ENCODE data around the gene RAB6B.

Gene RAB6B

GRCh38 chr3:133881492-133881891 lies 14.2 kb downstream of the RAB6B start:
- DNase-seq (ENCODE audit: extremely low read depth, low read depth) = no peak
- no peak for TF ChIP-seq CTCF (IDR thresholded peaks at IDR 0.05; ENCODE audit: low read depth, low read length)

- DNase-seq (ENCODE audit: extremely low read depth, low read depth) = no peak
- no peak for TF ChIP-seq CTCF (IDR thresholded peaks at IDR 0.05; ENCODE audit: low read depth, low read length)
These were observed 14.7 kb downstream of the RAB6B start for GRCh38 chr3:133880886-133881455.

- TF ChIP-seq CTCF (IDR thresholded peaks at IDR 0.05; ENCODE audit: low read depth, low read length) = no peak
- no peak for DNase-seq (ENCODE audit: extremely low read depth, low read depth)
These were observed 15.4 kb downstream of the RAB6B start for GRCh38 chr3:133880287-133880686.

GRCh38 chr3:133878518-133878917 lies 17.2 kb downstream of the RAB6B start:
- TF ChIP-seq CTCF (IDR thresholded peaks at IDR 0.05; ENCODE audit: low read depth, low read length) = no peak
- no peak for DNase-seq (ENCODE audit: extremely low read depth, low read depth)

- no peak for DNase-seq (ENCODE audit: extremely low read depth, low read depth)
These were observed 18.5 kb downstream of the RAB6B start for GRCh38 chr3:133877221-133877620.

GRCh38 chr3:133874761-133875438 lies 20.8 kb downstream of the RAB6B start:
- TF ChIP-seq CTCF (IDR thresholded peaks at IDR 0.05; ENCODE audit: low read depth, low read length) = no peak
- DNase-seq (ENCODE audit: extremely low read depth, low read depth) = no peak

More at GRCh38 chr3:133877221-133877620, 18.5 kb downstream of the RAB6B start:
- no peak for TF ChIP-seq CTCF (IDR thresholded peaks at IDR 0.05; ENCODE audit: low read depth, low read length)

- DNase-seq (ENCODE audit: extremely low read depth, low read depth) = no peak
- TF ChIP-seq CTCF (IDR thresholded peaks at IDR 0.05; ENCODE audit: low read depth, low read length) = no peak
These were observed 21.3 kb downstream of the RAB6B start for GRCh38 chr3:133874344-133874743.
